Fibroblast of lung (primary cell): Measurements from ENCODE around the gene PPFIA2. TPM values are rescaled to one million over a fixed set of nuclear protein-coding genes. Genes with fewer than 3 reads are reported as not detected.

Experiments
- DNase-seq, 2 donors: peaks; one replicate each; pipeline versions ENCODE4 v3.0.0 to v3.0.0-alpha.2; 2010; ENCODE audit warnings: low read depth in 2 of 2
- H2AFZ ChIP-seq: 2 replicates; pipeline ENCODE4 v1.5.1; 2012; ENCODE audit warnings: low read length, control low read depth, inconsistent platforms
- H3K27ac ChIP-seq: 2 replicates; pipeline ENCODE4 v1.5.1; 2011; ENCODE audit warnings: low read length, control low read depth; ENCODE audit not compliant: insufficient read depth
- H3K27me3 ChIP-seq: 2 replicates; pipeline ENCODE4 v1.5.1; 2011; ENCODE audit warnings: mild to moderate bottlenecking, low read length; ENCODE audit not compliant: control insufficient read depth, insufficient read depth
- H3K36me3 ChIP-seq: 2 replicates; pipeline ENCODE4 v1.5.1; 2011; ENCODE audit warnings: low read length; ENCODE audit not compliant: control insufficient read depth, insufficient read depth
- H3K4me1 ChIP-seq: 2 replicates; pipeline ENCODE4 v1.5.1; 2011; ENCODE audit warnings: low read length; ENCODE audit not compliant: control insufficient read depth, insufficient read depth; ENCODE audit errors: extremely low read depth
- H3K4me2 ChIP-seq: 2 replicates; pipeline ENCODE4 v1.5.1; 2011; ENCODE audit warnings: low read length, control low read depth; ENCODE audit not compliant: insufficient read depth; ENCODE audit errors: extremely low read depth
- H3K4me3 ChIP-seq, 4 experiments: fragments of 200-600 bp in 1 of 4; sonication (generic) in 1 of 4; replicated peaks in 1 of 4; 2 replicates each; pipeline ENCODE4 v1.5.1; 2011 to 2016; ENCODE audit warnings: low read length in 4 of 4, low read depth in 3 of 4, mild to moderate bottlenecking in 3 of 4, control low read depth in 2 of 4, inconsistent platforms in 1 of 4, mixed read lengths in 1 of 4; ENCODE audit not compliant: insufficient read depth in 1 of 4; ENCODE audit errors: control extremely low read depth in 1 of 4
- H3K79me2 ChIP-seq: 2 replicates; pipeline ENCODE4 v1.5.1; 2012; ENCODE audit warnings: mild to moderate bottlenecking, low read length, inconsistent platforms; ENCODE audit not compliant: control insufficient read depth, insufficient read depth
- H3K9ac ChIP-seq: 2 replicates; pipeline ENCODE4 v1.5.1; 2011; ENCODE audit warnings: mild to moderate bottlenecking, low read length, control low read depth; ENCODE audit not compliant: insufficient read depth
- H3K9me3 ChIP-seq: 2 replicates; pipeline ENCODE4 v1.5.1; 2012; ENCODE audit warnings: low read depth, low read length; ENCODE audit not compliant: control insufficient read depth, insufficient read depth
- H4K20me1 ChIP-seq: 2 replicates; pipeline ENCODE4 v1.5.1; 2011; ENCODE audit warnings: low read length; ENCODE audit not compliant: control insufficient read depth, insufficient read depth; ENCODE audit errors: extremely low read depth
- EZH2 ChIP-seq: IDR thresholded peaks from 2 replicates; pipeline ENCODE4 v1.5.1; 2012; ENCODE audit warnings: low read length, control low read depth, mild to moderate bottlenecking; ENCODE audit errors: missing control alignments
- polyA plus RNA-seq, 2 donors: library from polyadenylated mRNA; depleted of rRNA in 1 of 2; stranded (reverse) in 1 of 2; unstranded in 1 of 2; fragments of >200 nt; gene quantifications; 2 replicates each; pipeline ENCODE4 v1.2.1, GENCODE V29; 2011 to 2012; ENCODE audit warnings: missing spikeins in 1 of 2
- total RNA-seq: library from RNA; depleted of rRNA; stranded (reverse); fragments of >200 nt; gene quantifications from 2 replicates; pipeline ENCODE4 v1.2.1, GENCODE V29; 2014
- TF ChIP-seq, protein P1 (sequence below), 2 donors: IDR thresholded peaks in 1 of 2; conservative IDR thresholded peaks in 1 of 2; 1 replicate in 1 of 2; 2 replicates in 1 of 2; pipeline ENCODE4 v1.5.1; 2011 to 2012; ENCODE audit warnings: low read length in 2 of 2, control low read depth in 1 of 2, inconsistent platforms in 1 of 2, low read depth in 1 of 2, mild to moderate bottlenecking in 1 of 2

PPFIA2 gene
- total and polyA plus RNA-seq, 2 donors (not counting 1 experiment from before 2014, with no cell fraction given): 0.54 to 2.1 TPM

DNA sequence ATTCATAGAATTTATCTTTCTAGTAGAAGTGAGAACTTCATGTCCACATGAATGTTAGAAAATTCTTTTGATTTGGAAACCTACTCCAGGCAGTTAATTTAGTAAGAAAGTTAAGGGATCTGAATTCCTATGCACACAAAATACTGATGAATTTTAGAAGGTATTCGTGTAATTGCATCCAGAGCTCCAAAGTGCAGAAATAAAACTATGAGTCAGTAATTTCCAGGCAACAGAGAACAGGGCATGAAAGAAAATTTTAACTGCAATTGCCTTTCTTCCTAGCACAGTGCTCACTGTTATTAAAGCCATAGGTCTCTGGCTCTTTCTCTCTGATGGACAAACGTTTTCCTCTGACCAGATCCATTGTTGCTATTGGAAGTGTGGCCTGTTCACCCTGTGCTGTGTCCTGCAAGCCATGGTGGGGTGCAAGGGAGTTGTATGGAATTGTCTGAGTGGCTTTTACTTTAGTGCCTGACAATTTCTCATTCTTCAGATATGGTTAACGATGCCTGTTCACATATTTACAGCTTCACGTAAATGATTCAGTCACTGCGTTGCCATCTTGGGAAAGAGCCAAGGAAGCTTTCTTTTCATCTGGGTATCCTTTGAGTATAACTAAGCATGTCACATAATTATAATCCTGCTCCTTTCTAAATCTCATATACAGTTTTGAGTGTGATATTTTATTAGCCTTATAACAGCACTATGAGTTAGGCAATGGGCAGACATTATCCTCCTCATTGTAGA lies 536.1 kb downstream of the PPFIA2 start:
- Histone ChIP-seq H3K9ac (no peak overlapping the region), H3K27ac (no peak overlapping the region), H3K4me2 (no peak overlapping the region), H3K4me1 (no peaks in the 10 kb centered on the region), H2AFZ (no peak overlapping the region), H3K27me3 (no peaks in the 10 kb centered on the region), H3K9me3 (no peaks in the 10 kb centered on the region), H3K79me2 (no peaks in the 10 kb centered on the region), H3K4me3 (no peak overlapping the region), H4K20me1 (no peaks in the 10 kb centered on the region), H3K36me3 (no peaks in the 10 kb centered on the region)
- peak; percentile 24 to 58 for DNase-seq
- TF ChIP-seq, protein P1, sequence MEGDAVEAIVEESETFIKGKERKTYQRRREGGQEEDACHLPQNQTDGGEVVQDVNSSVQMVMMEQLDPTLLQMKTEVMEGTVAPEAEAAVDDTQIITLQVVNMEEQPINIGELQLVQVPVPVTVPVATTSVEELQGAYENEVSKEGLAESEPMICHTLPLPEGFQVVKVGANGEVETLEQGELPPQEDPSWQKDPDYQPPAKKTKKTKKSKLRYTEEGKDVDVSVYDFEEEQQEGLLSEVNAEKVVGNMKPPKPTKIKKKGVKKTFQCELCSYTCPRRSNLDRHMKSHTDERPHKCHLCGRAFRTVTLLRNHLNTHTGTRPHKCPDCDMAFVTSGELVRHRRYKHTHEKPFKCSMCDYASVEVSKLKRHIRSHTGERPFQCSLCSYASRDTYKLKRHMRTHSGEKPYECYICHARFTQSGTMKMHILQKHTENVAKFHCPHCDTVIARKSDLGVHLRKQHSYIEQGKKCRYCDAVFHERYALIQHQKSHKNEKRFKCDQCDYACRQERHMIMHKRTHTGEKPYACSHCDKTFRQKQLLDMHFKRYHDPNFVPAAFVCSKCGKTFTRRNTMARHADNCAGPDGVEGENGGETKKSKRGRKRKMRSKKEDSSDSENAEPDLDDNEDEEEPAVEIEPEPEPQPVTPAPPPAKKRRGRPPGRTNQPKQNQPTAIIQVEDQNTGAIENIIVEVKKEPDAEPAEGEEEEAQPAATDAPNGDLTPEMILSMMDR (conservative IDR thresholded peaks at IDR 0.05 in 1 of 2, IDR thresholded peaks at IDR 0.05 in 1 of 2; ENCODE audit: low read depth in 1 of 2, low read length in 2 of 2): no peak
- no peak for TF ChIP-seq EZH2

DNA sequence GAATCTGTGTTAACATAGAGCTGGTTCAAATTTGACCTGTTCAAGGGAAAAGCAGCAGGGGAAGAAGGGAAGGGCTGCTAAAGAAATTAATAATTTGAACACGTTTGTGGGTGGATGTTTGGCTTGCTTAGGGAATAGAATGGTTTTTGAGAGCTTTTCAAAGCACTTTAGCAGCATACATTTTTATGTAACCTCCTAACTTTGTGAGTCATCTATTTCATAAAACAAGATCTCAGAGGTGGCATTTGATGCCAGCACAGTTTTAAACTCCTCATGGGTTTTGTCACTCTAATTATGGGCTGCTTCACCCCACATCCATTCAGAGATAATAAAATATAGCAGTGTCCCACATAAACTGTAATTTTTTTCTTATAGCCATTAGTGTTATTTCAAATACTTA lies 537.5 kb downstream of the PPFIA2 start:
- peak in 1 of 2 donors; percentile 24 for DNase-seq
- TF ChIP-seq EZH2: no peak
- TF ChIP-seq, protein P1 (conservative IDR thresholded peaks at IDR 0.05 in 1 of 2, IDR thresholded peaks at IDR 0.05 in 1 of 2; ENCODE audit: low read depth in 1 of 2, low read length in 2 of 2): no peak
- no peaks in the 10 kb centered on the region for H3K27me3 ChIP-seq
- no peak overlapping the region for H3K27ac ChIP-seq
- H3K4me3 ChIP-seq: no peak overlapping the region
- no peaks in the 10 kb centered on the region for H3K4me1 ChIP-seq
- H4K20me1 ChIP-seq: no peaks in the 10 kb centered on the region
- H3K79me2 ChIP-seq: no peaks in the 10 kb centered on the region
- H3K9ac ChIP-seq: no peak overlapping the region
- no peaks in the 10 kb centered on the region for H3K9me3 ChIP-seq
- H2AFZ ChIP-seq: no peak overlapping the region
- no peaks in the 10 kb centered on the region for H3K36me3 ChIP-seq
- H3K4me2 ChIP-seq: no peak overlapping the region

DNA sequence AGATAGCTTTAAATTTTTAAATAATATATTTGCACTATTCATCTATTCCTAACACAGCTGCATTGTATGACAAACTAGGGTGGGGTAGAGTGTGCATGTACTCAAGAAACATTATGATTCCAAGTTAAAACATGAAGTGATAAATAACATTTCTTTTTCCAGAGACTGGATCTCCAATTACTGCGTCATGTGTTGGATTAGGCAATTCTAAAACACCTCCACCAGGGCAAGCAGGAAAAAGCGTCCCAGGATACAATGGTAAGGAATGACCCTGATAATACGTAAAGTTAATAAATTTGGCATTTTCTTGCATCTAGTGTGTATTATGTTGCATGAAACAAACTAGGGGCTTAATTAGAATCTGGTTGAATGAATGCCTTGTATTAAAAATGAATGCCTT lies 542.4 kb downstream of the PPFIA2 start:
- no peaks in the 10 kb centered on the region for H3K79me2 ChIP-seq
- H3K4me3 ChIP-seq: no peak overlapping the region
- no peak overlapping the region for H3K4me2 ChIP-seq
- no peaks in the 10 kb centered on the region for H3K36me3 ChIP-seq
- H3K4me1 ChIP-seq: no peaks in the 10 kb centered on the region
- H3K9me3 ChIP-seq: no peaks in the 10 kb centered on the region
- H3K27me3 ChIP-seq: no peaks in the 10 kb centered on the region
- no peaks in the 10 kb centered on the region for H4K20me1 ChIP-seq
- no peak overlapping the region for H3K27ac ChIP-seq
- no peak for DNase-seq
- H2AFZ ChIP-seq: no peak overlapping the region
- TF ChIP-seq, protein P1 (conservative IDR thresholded peaks at IDR 0.05 in 1 of 2, IDR thresholded peaks at IDR 0.05 in 1 of 2; ENCODE audit: low read depth in 1 of 2, low read length in 2 of 2): no peak
- TF ChIP-seq EZH2: no peak
- H3K9ac ChIP-seq: no peak overlapping the region
